ENCODE data around the gene INO80B. TPM values are rescaled to one million over a fixed set of nuclear protein-coding genes. Genes with fewer than 3 reads are reported as not detected.
A peak's percentile ranks its signal among the peaks of the same experiment; 100 is the strongest.
"Not testable (repeated sequence)": the region's sequence is repeated elsewhere in the genome, so short reads cannot be mapped to it uniquely, and the experiment has no call there.

Gene INO80B
- total RNA-seq, 1 experiment from 2014 or later: 7.8 TPM

- no peak for DNase-seq (ENCODE audit: low read depth)
Observed at GRCh38 chr2:74425523-74425922, 29.4 kb upstream of the INO80B start.

DNA sequence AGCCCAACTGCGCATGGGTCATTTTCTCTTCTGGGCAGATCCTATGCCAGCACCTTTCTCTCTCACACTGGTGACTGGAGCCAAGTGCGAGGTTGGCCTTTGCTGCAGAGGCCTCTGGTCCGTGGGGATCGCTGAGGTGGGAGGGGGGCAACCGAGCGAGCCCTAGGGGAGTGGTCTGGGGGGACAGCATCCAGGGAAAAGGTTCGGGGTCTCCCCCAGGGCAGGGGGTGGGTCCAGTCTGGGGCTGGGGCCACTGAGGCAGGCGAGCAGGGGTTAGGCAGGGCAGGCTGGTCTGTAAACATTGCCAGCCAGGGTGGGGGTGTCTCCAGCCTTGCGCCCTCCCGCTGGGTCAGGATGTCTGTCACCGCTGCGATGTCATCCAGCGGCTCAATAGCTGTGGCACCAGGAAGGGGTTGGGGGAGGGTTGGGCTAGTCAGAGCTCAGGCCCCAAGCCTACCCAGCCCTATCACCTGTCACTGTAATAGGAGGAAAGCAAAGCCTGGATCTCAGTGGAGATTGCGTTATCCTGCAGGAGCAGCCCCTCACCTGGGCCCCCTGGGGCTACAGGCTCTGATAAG, 28.6 kb upstream of the INO80B start:
- DNase-seq (ENCODE audit: low read depth): no peak

- DNase-seq (ENCODE audit: low read depth): peak; percentile 13
Observed at GRCh38 chr2:74427551-74427950, 27.3 kb upstream of the INO80B start.

DNA sequence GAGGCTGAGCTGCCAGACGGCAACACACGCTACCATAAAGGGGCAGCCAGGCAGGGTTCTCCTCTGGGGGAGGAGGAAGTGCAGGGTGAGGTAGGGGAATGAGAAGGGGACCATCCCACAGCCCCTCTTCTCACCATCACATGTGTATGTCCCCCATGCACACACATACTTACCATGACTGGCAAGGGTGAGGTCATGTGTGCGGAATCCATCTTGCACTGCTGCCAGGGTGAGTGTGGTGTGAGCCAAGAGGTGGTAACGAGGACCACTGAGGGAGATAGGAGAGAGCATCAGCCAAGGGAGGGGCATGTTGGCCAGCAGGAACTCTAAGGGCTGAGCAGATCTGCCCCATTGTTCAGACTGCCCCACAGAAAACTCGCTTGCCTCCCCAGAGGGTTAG, 26.2 kb upstream of the INO80B start:
- DNase-seq (ENCODE audit: low read depth): no peak

GRCh38 chr2:74429487-74430451, 25.1 kb upstream of the INO80B start:
- DNase-seq (ENCODE audit: low read depth): no peak

- no peak for DNase-seq (ENCODE audit: low read depth)
Observed at GRCh38 chr2:74430502-74430901, 24.4 kb upstream of the INO80B start.

GRCh38 chr2:74436111-74436805, 18.6 kb upstream of the INO80B start:
- no peak for DNase-seq (ENCODE audit: low read depth)

DNA sequence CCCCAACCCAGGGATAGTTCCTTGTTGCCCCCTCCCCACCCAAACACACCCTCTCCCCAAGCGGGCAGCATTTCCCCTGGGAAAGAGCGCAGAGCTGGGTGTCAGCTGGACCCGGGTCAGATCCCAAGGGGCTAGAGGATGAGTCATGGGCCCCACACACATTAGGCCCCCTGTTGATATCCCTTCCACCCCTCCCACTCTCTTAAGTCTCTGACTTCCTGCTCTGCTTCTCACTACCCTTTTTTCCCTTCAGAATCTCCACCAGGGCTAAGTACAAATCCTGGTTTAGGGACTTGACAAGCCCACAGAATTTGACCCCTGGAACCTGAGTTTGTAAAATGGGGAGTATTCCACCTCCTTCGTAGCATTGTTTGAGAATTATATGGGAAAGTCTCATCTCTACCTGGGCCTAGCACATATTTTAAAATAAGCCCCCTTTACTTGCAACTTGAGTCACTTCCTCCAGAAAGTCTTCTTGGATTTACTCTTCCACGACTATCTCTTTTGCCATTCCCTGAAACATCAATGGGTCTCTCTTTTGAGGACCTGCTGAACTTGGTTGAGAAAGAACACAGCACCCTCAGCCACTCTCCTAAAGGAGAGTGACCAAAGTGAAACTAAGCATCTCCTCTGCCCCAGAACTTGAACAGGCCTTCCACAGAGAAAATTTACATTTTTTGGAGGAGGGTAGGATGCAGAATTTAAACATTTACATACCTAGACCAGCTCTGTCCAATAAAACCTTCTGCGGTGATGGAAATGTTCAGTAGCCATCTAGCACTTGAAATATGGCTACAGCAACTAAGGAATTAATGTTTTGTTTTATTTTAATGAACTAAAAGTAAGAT, 17.8 kb upstream of the INO80B start:
- DNase-seq (ENCODE audit: low read depth): no peak

- no peak for DNase-seq (ENCODE audit: low read depth)
Observed at GRCh38 chr2:74438248-74438647, 16.6 kb upstream of the INO80B start.

DNA sequence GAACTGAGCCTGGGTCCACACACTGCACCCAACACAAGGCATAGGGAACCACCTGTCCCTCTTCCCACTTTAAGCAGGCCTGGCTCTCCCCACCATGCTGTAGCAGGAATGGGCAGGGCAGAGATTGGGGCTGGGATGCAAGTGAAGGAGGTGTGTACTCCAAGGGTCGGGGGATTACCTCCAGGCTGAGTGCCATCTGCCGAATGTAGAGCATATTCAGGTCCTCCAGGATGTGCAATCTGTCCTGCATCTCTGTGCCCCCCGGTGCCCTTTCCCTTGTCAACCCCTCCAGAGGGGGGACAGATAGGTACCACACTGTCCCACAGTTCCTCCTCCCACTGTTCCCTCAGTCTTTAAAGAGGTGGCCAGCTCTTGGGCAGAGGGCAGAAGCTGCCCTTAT, 15.5 kb upstream of the INO80B start:
- DNase-seq (ENCODE audit: low read depth): no peak

- DNase-seq (ENCODE audit: low read depth): peak; percentile 34
Observed at GRCh38 chr2:74439803-74440377, 15.0 kb upstream of the INO80B start.

- peak; percentile 78 for DNase-seq (ENCODE audit: low read depth)
Observed at GRCh38 chr2:74440378-74441169, 14.3 kb upstream of the INO80B start.

DNA sequence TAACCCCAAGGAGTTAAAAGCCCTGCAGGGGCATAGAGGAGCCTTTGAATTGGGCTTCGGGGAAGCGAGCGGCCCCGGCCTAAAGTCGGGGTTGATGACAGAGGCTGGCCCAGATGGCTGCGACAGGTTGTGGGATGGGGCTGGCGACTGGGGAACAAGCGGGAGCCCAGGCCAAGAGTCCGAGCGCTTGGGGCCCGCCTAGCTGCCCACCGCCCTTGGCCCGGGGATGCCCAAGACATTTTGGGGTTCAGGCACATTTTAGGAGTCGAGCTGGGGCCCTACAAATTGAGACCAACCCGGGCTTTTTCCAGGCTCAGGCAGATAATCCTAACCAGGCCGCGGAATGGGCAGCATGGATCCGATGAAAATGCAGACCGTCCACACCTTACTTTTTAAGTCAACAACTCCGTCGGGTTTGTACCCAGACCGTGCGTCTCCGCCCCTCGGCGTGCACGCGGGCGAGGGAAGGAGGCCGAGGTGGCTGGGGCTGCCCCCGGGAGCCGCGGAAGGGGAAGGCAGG, 13.7 kb upstream of the INO80B start:
- DNase-seq (ENCODE audit: low read depth): no peak

DNA sequence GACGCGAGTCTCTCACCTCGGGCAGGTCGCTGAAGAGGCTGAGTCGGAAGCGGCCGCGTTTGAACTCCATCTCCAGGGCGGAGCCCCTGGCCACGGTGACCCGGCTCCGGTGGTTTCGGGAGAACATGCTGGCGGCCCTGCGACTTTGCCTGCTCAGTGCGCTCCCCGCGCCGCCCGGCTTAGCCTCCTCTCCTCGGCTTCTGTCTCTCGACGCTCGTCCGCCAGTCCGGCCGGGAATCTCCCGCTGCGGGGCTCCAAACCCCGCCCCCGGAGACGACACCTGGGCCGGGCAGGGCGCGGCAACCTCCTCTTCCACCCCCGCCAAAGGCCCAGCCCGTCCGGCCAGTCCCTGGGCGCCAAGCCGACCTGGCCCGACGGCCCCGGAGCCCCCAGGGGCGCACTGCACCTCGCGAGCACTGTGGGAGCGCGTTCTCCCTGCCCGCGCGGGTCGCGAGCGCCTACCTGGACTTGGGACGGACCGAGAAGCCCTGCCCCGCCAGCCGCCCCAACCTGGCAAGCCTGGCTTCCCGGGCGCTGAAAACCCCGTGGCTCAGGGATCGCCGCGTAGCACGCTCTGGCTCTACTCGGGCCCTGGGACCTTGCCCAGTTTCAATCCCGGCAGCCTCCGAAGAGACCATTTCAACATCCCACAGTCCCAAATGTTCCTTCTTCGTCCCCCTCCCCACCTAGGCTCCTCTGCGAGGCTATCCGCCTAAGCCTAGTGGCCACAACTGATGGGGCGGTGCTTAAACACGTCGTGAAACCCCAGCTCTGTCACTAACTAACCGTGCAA, 13.0 kb upstream of the INO80B start, which contains the start of gene RTKN:
TSS of gene RTKN (minus strand) at position 248 of the 793 bp plus-strand sequence. CDS start at position 127, 121 bp downstream.
- DNase-seq (ENCODE audit: low read depth): no peak

DNA sequence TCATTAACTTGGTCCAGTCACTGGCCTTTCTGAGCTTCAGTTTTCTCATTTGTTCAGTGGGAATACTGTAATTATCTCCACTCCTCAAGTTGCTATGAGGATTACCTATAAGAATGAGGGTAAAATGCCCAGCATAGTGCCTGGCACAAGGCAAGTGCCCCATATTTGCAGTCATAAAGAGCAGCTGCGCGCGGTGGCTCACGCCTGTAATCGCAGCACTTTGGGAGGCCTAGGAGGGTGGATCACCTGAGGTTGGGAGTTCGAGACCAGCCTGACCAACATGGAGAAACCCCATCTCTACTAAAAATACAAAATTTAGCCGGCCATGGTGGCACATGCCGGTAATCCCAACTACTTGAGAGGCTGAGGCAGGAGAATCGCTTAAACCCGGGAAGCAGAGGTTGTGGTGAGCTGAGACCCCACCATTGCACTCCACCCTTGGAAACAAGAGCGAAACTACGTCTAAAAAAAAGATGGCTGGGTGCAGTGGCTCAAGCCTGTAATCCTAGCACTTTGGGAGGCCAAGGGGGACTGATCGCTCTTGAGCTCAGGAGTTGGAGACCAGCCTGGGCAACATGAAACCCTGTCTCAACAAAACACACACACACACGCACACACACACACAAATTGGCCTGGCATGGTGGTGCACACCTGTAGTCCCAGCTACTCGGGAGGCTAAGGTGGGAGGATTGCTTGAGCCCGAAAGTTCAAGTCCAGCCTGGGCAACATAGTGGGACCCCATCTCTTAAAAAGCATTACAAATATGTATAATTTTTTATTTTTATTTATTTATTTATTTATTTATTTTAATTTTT, 12.2 kb upstream of the INO80B start:
- DNase-seq (ENCODE audit: low read depth): not testable (repeated sequence)

- DNase-seq (ENCODE audit: low read depth): peak; percentile 34
Observed at GRCh38 chr2:74444498-74445318, 10.2 kb upstream of the INO80B start.

GRCh38 chr2:74447230-74447999, 7.5 kb upstream of the INO80B start:
- no peak for DNase-seq (ENCODE audit: low read depth)

Measured in M059J (cell line).